ENCODE data around the gene MGAM2. TPM values are rescaled to one million over a fixed set of nuclear protein-coding genes. Genes with fewer than 3 reads are reported as not detected.
"Not testable (repeated sequence)": the region's sequence is repeated elsewhere in the genome, so short reads cannot be mapped to it uniquely, and the experiment has no call there.

MGAM2 gene
- total RNA-seq, 2 experiments from 2014 or later, result not detected

DNA sequence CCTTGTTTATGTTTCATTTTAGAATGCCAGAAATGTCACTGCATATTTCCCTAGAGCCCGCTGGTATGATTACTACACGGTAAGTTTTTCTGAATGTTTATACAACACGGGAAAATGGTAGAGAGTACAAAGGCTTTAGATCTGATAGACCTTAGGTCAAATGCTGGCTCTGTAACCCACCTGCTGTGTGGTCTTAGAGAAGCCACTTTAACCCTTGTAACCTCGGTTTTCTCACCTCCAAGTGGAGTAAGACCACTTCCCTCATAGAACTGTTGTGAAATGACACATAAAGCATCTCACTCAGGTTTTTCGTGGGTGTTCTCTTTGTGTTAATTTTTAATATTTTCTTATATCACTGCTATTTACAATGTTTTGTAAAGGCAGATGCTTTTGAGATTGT lies 13.9 kb upstream of the MGAM2 start:
- CTCF ChIA-PET, result interaction anchor here (1.3 kb wide), 1 partner anchor 33 kb away, joined by 5 read pairs; no protein-coding TSS in a partner anchor
- H3K9me3 Mint-ChIP-seq, result no peaks in the 10 kb centered on the region
- TF ChIP-seq, protein P1, sequence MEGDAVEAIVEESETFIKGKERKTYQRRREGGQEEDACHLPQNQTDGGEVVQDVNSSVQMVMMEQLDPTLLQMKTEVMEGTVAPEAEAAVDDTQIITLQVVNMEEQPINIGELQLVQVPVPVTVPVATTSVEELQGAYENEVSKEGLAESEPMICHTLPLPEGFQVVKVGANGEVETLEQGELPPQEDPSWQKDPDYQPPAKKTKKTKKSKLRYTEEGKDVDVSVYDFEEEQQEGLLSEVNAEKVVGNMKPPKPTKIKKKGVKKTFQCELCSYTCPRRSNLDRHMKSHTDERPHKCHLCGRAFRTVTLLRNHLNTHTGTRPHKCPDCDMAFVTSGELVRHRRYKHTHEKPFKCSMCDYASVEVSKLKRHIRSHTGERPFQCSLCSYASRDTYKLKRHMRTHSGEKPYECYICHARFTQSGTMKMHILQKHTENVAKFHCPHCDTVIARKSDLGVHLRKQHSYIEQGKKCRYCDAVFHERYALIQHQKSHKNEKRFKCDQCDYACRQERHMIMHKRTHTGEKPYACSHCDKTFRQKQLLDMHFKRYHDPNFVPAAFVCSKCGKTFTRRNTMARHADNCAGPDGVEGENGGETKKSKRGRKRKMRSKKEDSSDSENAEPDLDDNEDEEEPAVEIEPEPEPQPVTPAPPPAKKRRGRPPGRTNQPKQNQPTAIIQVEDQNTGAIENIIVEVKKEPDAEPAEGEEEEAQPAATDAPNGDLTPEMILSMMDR (IDR thresholded peaks at IDR 0.05), result no peak
- H3K36me3 Mint-ChIP-seq (ENCODE audit: low read depth), result no peaks in the 10 kb centered on the region
- no peak overlapping the region for H3K27ac Mint-ChIP-seq
- H3K27me3 Mint-ChIP-seq, result no peaks in the 10 kb centered on the region
- POLR2A ChIA-PET, result no interaction called here
- no peaks in the 10 kb centered on the region for H3K4me1 Mint-ChIP-seq (ENCODE audit: low read depth)
- DNase-seq (no peak), ATAC-seq (no peak)
- intact Hi-C loops (cut with micrococcal nuclease), result no loop called here
- no peak overlapping the region for H3K4me3 Mint-ChIP-seq

DNA sequence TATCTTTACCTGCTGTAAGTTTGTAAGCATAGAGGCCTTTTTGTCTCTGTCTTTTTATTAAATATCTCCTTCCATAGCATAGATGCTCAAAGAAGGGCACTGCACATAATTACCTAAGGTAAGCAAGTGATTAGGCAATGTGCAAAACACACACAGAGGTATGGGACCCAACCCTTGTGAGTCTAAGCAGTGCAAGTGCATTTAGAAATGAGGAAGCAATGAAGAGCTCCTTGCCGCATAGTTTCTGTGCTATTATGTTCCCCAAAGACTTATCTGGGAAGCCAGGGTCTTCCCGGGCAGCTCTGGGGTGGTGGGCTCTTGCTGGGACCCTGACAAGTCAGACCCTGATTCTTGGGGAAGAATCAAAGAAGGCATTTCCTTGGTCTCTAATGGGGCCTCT lies 13.5 kb upstream of the MGAM2 start:
- POLR2A ChIA-PET, result no interaction called here
- Mint-ChIP-seq H3K27me3 (no peaks in the 10 kb centered on the region), H3K4me1 (ENCODE audit: low read depth) (no peaks in the 10 kb centered on the region), H3K27ac (no peak overlapping the region), H3K9me3 (no peaks in the 10 kb centered on the region), H3K36me3 (ENCODE audit: low read depth) (no peaks in the 10 kb centered on the region), H3K4me3 (no peak overlapping the region)
- CTCF ChIA-PET, result interaction anchor here (1.3 kb wide), 1 partner anchor 33 kb away, joined by 5 read pairs; no protein-coding TSS in a partner anchor
- TF ChIP-seq, protein P1 (IDR thresholded peaks at IDR 0.05), result no peak
- intact Hi-C loops (cut with micrococcal nuclease), result no loop called here
- DNase-seq, result no peak
- ATAC-seq, result no peak

DNA sequence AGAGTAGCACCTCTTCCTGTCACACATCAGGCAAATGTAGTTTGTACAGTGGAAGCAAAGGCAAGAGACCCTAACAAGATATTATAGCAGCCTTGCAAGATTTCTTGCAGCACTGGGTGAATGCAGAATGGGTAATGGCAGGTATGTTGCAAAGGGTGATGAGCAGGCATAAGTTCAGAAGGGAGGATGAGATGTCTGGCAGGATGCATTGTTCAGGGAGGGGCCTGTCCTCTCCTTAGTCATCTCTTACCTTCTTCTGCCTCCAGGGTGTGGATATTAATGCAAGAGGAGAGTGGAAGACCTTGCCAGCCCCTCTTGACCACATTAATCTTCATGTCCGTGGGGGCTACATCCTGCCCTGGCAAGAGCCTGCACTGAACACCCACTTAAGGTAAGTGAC lies 12.2 kb upstream of the MGAM2 start:
- ATAC-seq; H3K27ac Mint-ChIP-seq; H3K4me3 Mint-ChIP-seq; H3K36me3 Mint-ChIP-seq (ENCODE audit: low read depth); H3K27me3 Mint-ChIP-seq; DNase-seq; intact Hi-C loops (cut with micrococcal nuclease); CTCF ChIA-PET; H3K4me1 Mint-ChIP-seq (ENCODE audit: low read depth); POLR2A ChIA-PET; H3K9me3 Mint-ChIP-seq: not testable (repeated sequence)

DNA sequence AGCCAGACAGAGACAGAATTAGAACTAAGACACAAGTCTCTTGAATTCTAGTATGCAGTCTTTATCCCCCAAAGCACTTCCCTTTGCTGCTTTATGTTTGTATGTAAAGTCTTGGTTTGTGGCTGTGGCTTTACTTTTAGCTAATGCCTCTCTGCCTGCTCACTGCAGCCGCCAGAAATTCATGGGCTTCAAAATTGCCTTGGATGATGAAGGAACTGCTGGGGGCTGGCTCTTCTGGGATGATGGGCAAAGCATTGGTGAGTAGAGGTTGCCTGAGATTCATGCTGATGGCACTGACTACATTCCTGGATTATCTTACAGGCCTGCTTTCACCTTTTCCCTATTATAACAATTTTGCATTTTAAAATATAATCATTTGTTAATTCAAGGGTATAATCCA lies 10.9 kb upstream of the MGAM2 start:
- Mint-ChIP-seq H3K9me3 (no peaks in the 10 kb centered on the region), H3K27ac (no peak overlapping the region), H3K36me3 (ENCODE audit: low read depth) (no peaks in the 10 kb centered on the region), H3K4me1 (ENCODE audit: low read depth) (no peaks in the 10 kb centered on the region), H3K27me3 (peaks cover 5% of the 10 kb centered on the region), H3K4me3 (no peak overlapping the region)
- ChIA-PET POLR2A (no interaction called here), CTCF (interaction anchor here (1.0 kb wide), 1 partner anchor 39 kb away, joined by 3 read pairs; no protein-coding TSS in a partner anchor)
- DNase-seq (no peak), ATAC-seq (no peak)
- TF ChIP-seq, protein P1 (IDR thresholded peaks at IDR 0.05), result no peak
- intact Hi-C loops (cut with micrococcal nuclease), result no loop called here

DNA sequence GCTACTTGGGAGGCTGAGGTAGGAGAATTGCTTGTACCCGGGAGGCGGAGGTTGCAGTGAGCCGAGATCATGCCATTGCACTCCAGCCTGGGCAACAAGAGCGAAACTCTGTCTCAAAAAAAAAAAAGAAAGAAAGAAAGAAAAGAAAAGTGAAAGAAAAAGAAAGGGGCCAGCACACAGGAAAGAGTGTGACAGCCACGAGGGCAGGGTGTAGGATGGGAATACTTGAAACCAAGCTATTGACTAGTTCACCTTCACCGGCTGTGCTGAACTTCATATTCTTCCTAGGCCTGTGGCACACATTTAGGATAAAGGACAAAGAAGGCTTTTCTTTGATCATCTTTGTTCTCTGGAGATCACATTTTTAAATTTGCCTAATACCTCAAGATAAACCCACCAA lies 9.7 kb upstream of the MGAM2 start:
- H3K36me3 Mint-ChIP-seq (ENCODE audit: low read depth); H3K9me3 Mint-ChIP-seq; H3K4me1 Mint-ChIP-seq (ENCODE audit: low read depth); H3K4me3 Mint-ChIP-seq; intact Hi-C loops (cut with micrococcal nuclease); H3K27me3 Mint-ChIP-seq; POLR2A ChIA-PET; CTCF ChIA-PET; ATAC-seq; DNase-seq; H3K27ac Mint-ChIP-seq: not testable (repeated sequence)

DNA sequence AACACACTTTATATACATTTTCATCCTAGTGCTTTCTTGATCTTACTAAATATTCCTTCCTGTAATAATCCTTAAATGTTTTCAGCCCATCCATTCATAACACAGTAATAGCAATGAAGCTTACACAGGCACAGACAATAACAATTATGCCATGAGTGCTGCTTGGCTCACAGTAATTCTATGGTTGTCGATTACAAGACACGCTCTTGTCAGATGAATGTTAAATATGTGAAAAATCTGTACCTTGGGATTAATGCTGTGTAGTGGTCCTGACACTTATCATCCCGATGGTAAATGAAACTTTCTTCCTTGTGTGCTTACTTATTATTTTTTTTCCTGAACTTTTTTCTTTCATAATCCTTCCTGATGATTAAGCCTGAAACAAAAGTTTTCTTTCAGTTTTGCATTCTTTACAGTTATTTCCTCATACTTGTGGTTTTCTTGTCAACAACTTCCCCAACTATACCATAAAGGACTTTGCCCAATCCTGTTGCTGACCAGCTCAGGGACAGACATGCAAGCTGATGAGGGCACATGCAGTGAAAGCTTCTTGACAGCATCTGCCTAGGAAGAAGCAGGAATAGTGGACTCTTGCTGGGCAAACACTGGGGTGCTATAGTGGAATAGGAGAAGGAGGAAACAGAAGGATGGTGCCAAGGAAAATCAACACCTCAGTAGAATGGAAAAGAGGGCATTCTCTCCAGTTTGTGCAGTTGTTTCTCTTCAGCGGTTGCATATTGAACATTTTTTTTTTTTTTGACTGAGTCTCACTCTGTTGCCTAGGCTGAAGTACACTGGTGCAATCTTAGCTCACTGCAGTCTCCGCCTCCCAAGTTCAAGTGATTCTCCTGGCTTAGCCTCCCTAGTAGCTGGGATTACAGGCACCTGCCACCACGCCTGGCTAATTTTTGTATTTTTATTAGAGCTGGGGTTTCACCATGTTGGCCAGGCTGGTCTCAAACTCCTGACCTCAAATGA lies 6.7 kb upstream of the MGAM2 start:
- Mint-ChIP-seq H3K27ac (no peak overlapping the region), H3K4me3 (no peak overlapping the region), H3K4me1 (ENCODE audit: low read depth) (no peaks in the 10 kb centered on the region), H3K9me3 (no peaks in the 10 kb centered on the region), H3K27me3 (peaks cover 8% of the 10 kb centered on the region), H3K36me3 (ENCODE audit: low read depth) (no peaks in the 10 kb centered on the region)
- no peak for ATAC-seq
- intact Hi-C loops (cut with micrococcal nuclease), result no loop called here
- TF ChIP-seq, protein P1 (IDR thresholded peaks at IDR 0.05), result no peak
- DNase-seq, result no peak
- ChIA-PET POLR2A (no interaction called here), CTCF (no interaction called here)
